H1 (cell line): ENCODE results near the gene DENND5B. TPM values are rescaled to one million over a fixed set of nuclear protein-coding genes. Genes with fewer than 3 reads are reported as not detected.

Experiments
- CTCF ChIA-PET: fragments of 300-600 bp; sonication (Branson Sonifier 250); formaldehyde crosslinking; loops from one replicate; lab custom pipeline; 2021; ENCODE audit not compliant: partially characterized antibody; lab: Charles Lee
- POLR2A ChIA-PET: fragments of 300-600 bp; sonication (Branson Sonifier 250); formaldehyde crosslinking; loops from one replicate; lab custom pipeline; 2021; ENCODE audit warnings: inconsistent platforms; ENCODE audit not compliant: partially characterized antibody; lab: Charles Lee
- DNase-seq, 2 experiments: peaks; one replicate each; pipeline versions ENCODE4 v3.0.0 to v3.0.0-alpha.2; 2010 to 2022; ENCODE audit warnings: low spot score in 2 of 2, low read depth in 1 of 2, mixed read lengths in 1 of 2
- FAIRE-seq: peaks from 2 replicates; lab custom pipeline; 2011; peaks lifted over from hg19 to GRCh38; lab: Jason Lieb, UNC
- H2AFZ ChIP-seq: 2 replicates; pipeline ENCODE4 v1.8.1; 2012; ENCODE audit warnings: low read length, inconsistent platforms
- H2AK5ac ChIP-seq: 2 replicates; pipeline ENCODE4 v1.6.1; 2013; ENCODE audit warnings: low read depth, low read length
- H2BK120ac ChIP-seq: replicated peaks from 2 replicates; pipeline ENCODE3; 2013; ENCODE audit warnings: low read depth, low read length, inconsistent platforms
- H2BK12ac ChIP-seq: 2 replicates; pipeline ENCODE4 v1.6.1; 2013; ENCODE audit warnings: low read depth, low read length
- H2BK15ac ChIP-seq: 2 replicates; pipeline ENCODE4 v1.6.1; 2013; ENCODE audit warnings: low read length
- H2BK20ac ChIP-seq: 2 replicates; pipeline ENCODE4 v1.6.1; 2013; ENCODE audit warnings: low read length
- H2BK5ac ChIP-seq: 2 replicates; pipeline ENCODE4 v1.6.1; 2013; ENCODE audit warnings: low read depth, low read length
- H3K14ac ChIP-seq: 2 replicates; pipeline ENCODE4 v1.6.1; 2013; ENCODE audit warnings: inconsistent platforms; ENCODE audit not compliant: insufficient read length
- H3K18ac ChIP-seq: 2 replicates; pipeline ENCODE4 v1.6.1; 2013; ENCODE audit warnings: low read length; ENCODE audit errors: extremely low read depth
- H3K23ac ChIP-seq: 2 replicates; pipeline ENCODE4 v1.6.1; 2013; ENCODE audit warnings: inconsistent platforms; ENCODE audit not compliant: insufficient read length
- H3K23me2 ChIP-seq: 2 replicates; pipeline ENCODE4 v1.6.1; 2013; ENCODE audit warnings: low read depth, low read length
- H3K27ac ChIP-seq: 2 replicates; pipeline ENCODE4 v1.6.1; 2011; ENCODE audit warnings: low read depth, low read length, inconsistent platforms
- H3K27me3 ChIP-seq, 4 experiments: replicated peaks in 1 of 4; 1 replicate in 1 of 4; 2 replicates in 3 of 4; pipeline versions ENCODE4 v1.6.1 to v1.8.1; 2011 to 2013; ENCODE audit warnings: low read length in 3 of 4, mild to moderate bottlenecking in 3 of 4, inconsistent platforms in 2 of 4, mixed read lengths in 2 of 4, moderate library complexity in 1 of 4; ENCODE audit not compliant: control insufficient read depth in 3 of 4, insufficient read depth in 3 of 4; ENCODE audit errors: extremely low read depth in 1 of 4
- H3K36me3 ChIP-seq, 4 experiments: 2 replicates each; pipeline versions ENCODE4 v1.6.1 to v1.8.1; 2011 to 2013; ENCODE audit warnings: mild to moderate bottlenecking in 4 of 4, low read length in 3 of 4, moderate library complexity in 2 of 4, control low read depth in 1 of 4, inconsistent platforms in 1 of 4; ENCODE audit not compliant: insufficient read depth in 4 of 4, control insufficient read depth in 2 of 4
- H3K4ac ChIP-seq: replicated peaks from 2 replicates; pipeline ENCODE3; 2013; ENCODE audit warnings: low read length, low read depth, mixed read lengths, inconsistent platforms; ENCODE audit not compliant: insufficient read length
- H3K4me1 ChIP-seq, 4 experiments: replicated peaks in 1 of 4; 1 replicate in 1 of 4; 2 replicates in 3 of 4; pipeline versions ENCODE4 v1.6.1 to v1.8.1; 2011 to 2013; ENCODE audit warnings: low read length in 3 of 4, inconsistent platforms in 2 of 4, mixed read lengths in 1 of 4; ENCODE audit not compliant: insufficient read depth in 4 of 4, control insufficient read depth in 3 of 4
- H3K4me2 ChIP-seq, 2 experiments: 2 replicates each; pipeline versions ENCODE4 v1.6.1 to v1.8.1; 2011 to 2013; ENCODE audit warnings: low read depth in 2 of 2, low read length in 2 of 2, control low read depth in 1 of 2, inconsistent platforms in 1 of 2, mild to moderate bottlenecking in 1 of 2; ENCODE audit not compliant: insufficient read depth in 1 of 2
- H3K4me3 ChIP-seq, 4 experiments: fragments of 200-600, 300-600 bp in 1 of 4; sonication (generic), shearing (Covaris generic), sonication (Bioruptor Twin) in 1 of 4; 2 replicates each; pipeline versions ENCODE4 v1.5.1 to v1.8.1; 2011 to 2016; ENCODE audit warnings: low read length in 4 of 4, low read depth in 3 of 4, control low read depth in 2 of 4, inconsistent platforms in 2 of 4, mild to moderate bottlenecking in 2 of 4, mixed read lengths in 1 of 4, moderate library complexity in 1 of 4; ENCODE audit not compliant: insufficient read depth in 2 of 4; ENCODE audit errors: extremely low read depth in 1 of 4
- H3K56ac ChIP-seq: replicated peaks from 2 replicates; pipeline ENCODE3; 2013; ENCODE audit warnings: low read depth, mild to moderate bottlenecking, mixed read lengths, low read length, inconsistent platforms; ENCODE audit not compliant: insufficient read length
- H3K79me1 ChIP-seq: 2 replicates; pipeline ENCODE4 v1.6.1; 2013; ENCODE audit warnings: low read depth, low read length, control low read depth
- H3K79me2 ChIP-seq, 2 experiments: 2 replicates each; pipeline versions ENCODE4 v1.6.1 to v1.8.1; 2012 to 2013; ENCODE audit warnings: low read length in 2 of 2, mild to moderate bottlenecking in 2 of 2, inconsistent platforms in 1 of 2; ENCODE audit not compliant: insufficient read depth in 2 of 2, control insufficient read depth in 1 of 2
- H3K9ac ChIP-seq, 4 experiments: replicated peaks in 1 of 4; 1 replicate in 1 of 4; 2 replicates in 3 of 4; pipeline versions ENCODE4 v1.6.1 to v1.8.1; 2011 to 2013; ENCODE audit warnings: low read depth in 3 of 4, low read length in 3 of 4, control low read depth in 2 of 4, mild to moderate bottlenecking in 2 of 4, moderate library complexity in 2 of 4, inconsistent platforms in 1 of 4; ENCODE audit errors: extremely low read depth in 1 of 4
- H3K9me3 ChIP-seq, 2 experiments: 2 replicates each; pipeline versions ENCODE4 v1.6.1 to v1.8.1; 2012 to 2013; ENCODE audit warnings: mild to moderate bottlenecking in 2 of 2, moderate library complexity in 2 of 2, control low read depth in 1 of 2, inconsistent platforms in 1 of 2, low read depth in 1 of 2, low read length in 1 of 2, mixed read lengths in 1 of 2; ENCODE audit not compliant: insufficient read depth in 2 of 2
- H4K20me1 ChIP-seq, 2 experiments: replicated peaks in 1 of 2; 2 replicates each; pipeline versions ENCODE3 to v1.8.1; 2011 to 2013; ENCODE audit warnings: inconsistent platforms in 2 of 2, low read length in 2 of 2, mild to moderate bottlenecking in 1 of 2; ENCODE audit not compliant: insufficient read depth in 2 of 2, control insufficient read depth in 1 of 2
- H4K5ac ChIP-seq: 2 replicates; pipeline ENCODE4 v1.6.1; 2013; ENCODE audit warnings: low read length, low read depth, mixed read lengths, inconsistent platforms; ENCODE audit not compliant: insufficient read length
- H4K8ac ChIP-seq: 2 replicates; pipeline ENCODE4 v1.8.0; 2013; ENCODE audit warnings: mild to moderate bottlenecking, moderate library complexity, low read length, inconsistent platforms; ENCODE audit not compliant: insufficient read depth; ENCODE audit errors: extremely low read depth
- H4K91ac ChIP-seq: replicated peaks from 2 replicates; pipeline ENCODE3; 2013; ENCODE audit warnings: low read length, mixed read lengths, inconsistent platforms; ENCODE audit not compliant: insufficient read length
- BACH1 ChIP-seq: IDR thresholded peaks from 2 replicates; pipeline ENCODE4 v1.6.1; 2012; ENCODE audit warnings: low read length, improper control_type of control experiment
- CBX5 ChIP-seq: fragments of 300-800, 300-1000 bp; sonication (generic); IDR thresholded peaks from 2 replicates; pipeline ENCODE4 v1.7.1; 2016; ENCODE audit warnings: antibody characterized with exemption, low read length, low read depth
- CHD2 ChIP-seq: IDR thresholded peaks from 2 replicates; pipeline ENCODE4 v1.6.1; 2012; ENCODE audit warnings: low read length, improper control_type of control experiment
- KDM1A ChIP-seq: fragments of 200-600, 300-600 bp; sonication (generic); IDR thresholded peaks from 2 replicates; pipeline ENCODE4 v1.7.1; 2016; ENCODE audit warnings: mild to moderate bottlenecking, low read length, borderline replicate concordance
- KDM4A ChIP-seq: IDR thresholded peaks from one replicate; pipeline ENCODE4 v1.7.1; 2012; ENCODE audit warnings: low read depth, mild to moderate bottlenecking, moderate library complexity, low read length, inconsistent platforms; ENCODE audit not compliant: severe bottlenecking
- PHF8 ChIP-seq: fragments of 200-600 bp; sonication (generic); conservative IDR thresholded peaks from 2 replicates; pipeline ENCODE4 v1.7.1; 2012; ENCODE audit warnings: low read depth, mild to moderate bottlenecking, inconsistent platforms, low read length, moderate library complexity
- RBBP5 ChIP-seq: IDR thresholded peaks from 2 replicates; pipeline ENCODE4 v1.7.1; 2012; ENCODE audit warnings: low read depth, mild to moderate bottlenecking, inconsistent platforms, low read length, moderate library complexity, borderline replicate concordance
- TAF7 ChIP-seq: optimal IDR thresholded peaks from 2 replicates; pipeline ENCODE3; 2011; ENCODE audit warnings: low read depth, mild to moderate bottlenecking, inconsistent platforms, low read length, moderate library complexity, borderline replicate concordance
- WGBS, 2 experiments: shearing (Covaris generic) in 1 of 2; methylation state at CpG; one replicate each; pipeline versions ENCODE4 v1.1.6 to v1.1.7; 2013 to 2015; ENCODE audit warnings: low lambda C conversion rate in 2 of 2, mixed read lengths in 2 of 2, inconsistent platforms in 1 of 2, low coverage in 1 of 2, missing lambda C conversion rate in 1 of 2; ENCODE audit not compliant: insufficient replicate concordance in 2 of 2, insufficient coverage in 1 of 2, insufficient read length in 1 of 2; ENCODE audit errors: extremely low coverage in 1 of 2, missing lambda C conversion rate in 1 of 2; 5-methylcytosine and 5-hydroxymethylcytosine counted together
- long read RNA-seq, 2 experiments: library from RNA in 1 of 2; library from capped mRNA in 1 of 2; stranded (forward); transcript quantifications; one replicate each; pipeline ENCODE4 v2.0.0, GENCODE V29; 2021; ENCODE audit warnings: inconsistent platforms in 1 of 2
- polyA minus RNA-seq, 3 experiments: library from RNA; depleted of rRNA, polyadenylated mRNA; stranded (reverse); fragments of >200 nt; gene quantifications; 1 replicate in 2 of 3; 2 replicates in 1 of 3; pipeline ENCODE4 v1.2.3, GENCODE V29; 2011
- polyA plus RNA-seq, 7 experiments: library from polyadenylated mRNA; depleted of rRNA in 3 of 7; stranded (reverse) in 5 of 7; unstranded in 2 of 7; fragments of >200 nt in 5 of 7; fragments of 200-250 nt in 2 of 7; gene quantifications; 1 replicate in 5 of 7; 2 replicates in 1 of 7; 4 replicates in 1 of 7; pipeline versions ENCODE4 v1.2.1 to v1.2.3, GENCODE V29; 2011 to 2013; ENCODE audit warnings: missing spikeins in 2 of 7, mixed read lengths in 2 of 7
- total RNA-seq: library from RNA; stranded (reverse); fragmentation: NEBNext Ultra II Directional; extraction: Animal tissue kit (Norgen Biotek cat#: 25700); gene quantifications from 2 replicates; pipeline ENCODE4 v1.2.1, GENCODE V29; 2021

Gene DENND5B
- total RNA-seq: 16.2 and 20.2 TPM in 2 replicates
- 7.8 and 13.4 TPM in 2 replicates for polyA plus RNA-seq (2011; rRNA removed)
- polyA plus RNA-seq (2011; cell fraction: cytosol; rRNA removed): 10.6 TPM
- 5.9 TPM for polyA plus RNA-seq (2011; cell fraction: nucleus; rRNA removed)
- polyA plus RNA-seq (2012, experiment 1 of 2): 7.5 to 12.7 TPM (median 9.3 TPM) in 4 replicates
- polyA plus RNA-seq (2012, experiment 2 of 2): 7.6 TPM
- polyA plus RNA-seq (2013, experiment 1 of 2): 9.4 TPM
- polyA plus RNA-seq (2013, experiment 2 of 2): 10.1 TPM
- 31.7 and 41.1 TPM in 2 replicates for polyA minus RNA-seq (2011; rRNA and poly(A)+ RNA removed)
- polyA minus RNA-seq (2011; cell fraction: cytosol; rRNA and poly(A)+ RNA removed): 12.5 TPM
- 17.3 TPM for polyA minus RNA-seq (2011; cell fraction: nucleus; rRNA and poly(A)+ RNA removed)
- long read RNA-seq, experiment 1, partial matches to known transcripts: 7 of 16 reads
- long read RNA-seq, experiment 1, other reads (novel, unspliced or antisense): 9 of 16 reads
- long read RNA-seq, experiment 2, partial matches to known transcripts: 1 of 4 reads
- long read RNA-seq, experiment 2, other reads (novel, unspliced or antisense): 3 of 4 reads

DNA sequence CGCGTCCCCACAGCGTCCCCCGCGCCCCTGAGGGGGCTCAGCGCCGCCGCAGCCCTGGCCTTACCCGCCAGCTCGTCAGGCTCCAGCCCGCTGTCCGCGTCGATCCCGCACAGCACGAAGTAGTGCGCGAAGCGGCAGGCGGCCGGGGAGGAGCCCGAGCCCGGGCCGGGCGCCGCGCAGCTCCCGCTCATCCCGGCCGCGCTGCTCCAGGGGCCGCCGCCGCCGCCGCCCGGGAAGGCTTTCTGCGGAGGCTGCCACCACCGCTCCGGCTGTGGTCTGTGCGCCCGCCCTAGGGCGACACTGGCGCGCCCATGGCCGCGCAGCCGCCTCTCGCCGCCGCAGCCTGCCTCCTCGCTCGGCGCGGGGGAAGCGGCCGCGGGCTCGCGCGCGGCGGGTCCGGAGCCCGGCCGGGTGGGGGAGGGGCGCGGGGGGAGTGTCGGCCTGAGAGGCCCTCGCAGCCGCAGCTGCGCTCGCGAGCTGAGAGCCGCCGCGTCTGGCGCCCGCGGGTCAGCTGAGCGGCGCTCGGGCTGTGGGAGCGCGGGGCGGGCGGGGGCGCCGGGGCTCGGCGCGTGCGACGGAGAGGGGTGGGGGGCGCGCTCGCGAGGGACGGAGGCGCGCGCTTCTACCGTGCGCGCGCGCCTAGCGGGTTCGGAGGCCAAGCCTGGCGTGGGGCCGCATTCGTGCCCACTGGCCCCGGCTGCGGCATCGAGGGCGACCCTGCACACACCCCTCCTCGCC is at the start of gene DENND5B:
Gene DENND5B (minus strand): TSS at position 495 of the 738 bp plus-strand sequence. CDS start 304 bp downstream, at position 191.
- H2BK20ac ChIP-seq: no peak within 1 kb of the TSS
- no peak within 1 kb of the TSS for H2AK5ac ChIP-seq
- no peaks in the 10 kb centered on the region for H3K36me3 ChIP-seq
- H3K14ac ChIP-seq: no peak within 1 kb of the TSS
- peak within 1 kb of the TSS; percentile 95; the same call in 1 of the 2 replicates for H3K18ac ChIP-seq
- no peak for FAIRE-seq
- H3K4ac ChIP-seq: no peak within 1 kb of the TSS
- peak within 1 kb of the TSS; percentile 97; the same call in 1 of the 2 replicates for H4K8ac ChIP-seq
- peak within 1 kb of the TSS; percentile 28 for H3K56ac ChIP-seq
- peaks cover 0 to 6% (median 4%) of the 10 kb centered on the region in 4 experiments; a peak in 3 of 7 replicates for H3K27me3 ChIP-seq
- peak in 1 of 2 experiments; percentile 78 for DNase-seq
- no peak within 1 kb of the TSS for H2BK5ac ChIP-seq
- POLR2A ChIA-PET: interaction anchor here (0.8 to 2.0 kb wide), 11 partner anchors 10 to 268 kb away, joined by 3 to 13 read pairs (median 4); no protein-coding TSS in a partner anchor
- H3K23me2 ChIP-seq: peaks cover 7% of the 10 kb centered on the region
- H3K79me2 ChIP-seq: peaks cover 0 to 31% of the 10 kb centered on the region in 2 experiments; a peak in 3 of 4 replicates
- CTCF ChIA-PET: interaction anchor here (0.8 to 1.3 kb wide), 3 partner anchors 32 to 188 kb away, joined by 3 to 4 read pairs (median 3); no protein-coding TSS in a partner anchor
- peaks cover 0 to 6% (median 2%) of the 10 kb centered on the region in 4 experiments; a peak in 2 of 7 replicates for H3K4me1 ChIP-seq
- H3K4me3 ChIP-seq: peak within 1 kb of the TSS; percentile 82 to 90 (median 85)
- no peaks in the 10 kb centered on the region for H3K9me3 ChIP-seq
- H2BK12ac ChIP-seq: no peak within 1 kb of the TSS
- H3K27ac ChIP-seq: peak within 1 kb of the TSS; percentile 59; the same call in 1 of the 2 replicates
- peak within 1 kb of the TSS; percentile 40; the same call in 1 of the 2 replicates for H2AFZ ChIP-seq
- H4K5ac ChIP-seq: peak within 1 kb of the TSS; percentile 64
- H4K91ac ChIP-seq: no peak within 1 kb of the TSS
- peak within 1 kb of the TSS in 3 of 4 experiments; percentile 65 to 82 (median 78) for H3K9ac ChIP-seq
- WGBS, 2 experiments: 1% methylated on average over 30 of the region's 117 CpGs; no CpG with 5 or more reads in 1 of the 2 experiments
- H3K23ac ChIP-seq: no peak within 1 kb of the TSS
- peaks cover 4 to 8% of the 10 kb centered on the region in 2 experiments for H4K20me1 ChIP-seq
- H3K4me2 ChIP-seq: peak within 1 kb of the TSS; percentile 71 to 97
- no peak within 1 kb of the TSS for H2BK120ac ChIP-seq
- H2BK15ac ChIP-seq: no peak within 1 kb of the TSS
- peaks cover 3% of the 10 kb centered on the region; the same call in 1 of the 2 replicates for H3K79me1 ChIP-seq
- TF ChIP-seq TAF7 (peak; percentile 54), KDM4A (no peak), KDM1A (no peak), PHF8 (peak; percentile 59), CBX5 (no peak), RBBP5 (no peak; the same call in 1 of the 2 replicates), BACH1 (no peak), CHD2 (no peak)
